ENCODE results near the gene IRF5. TPM values are rescaled to one million over a fixed set of nuclear protein-coding genes. Genes with fewer than 3 reads are reported as not detected.

The IRF5 gene
- polyA plus RNA-seq, 1 donor from 2014 or later = not detected

DNA sequence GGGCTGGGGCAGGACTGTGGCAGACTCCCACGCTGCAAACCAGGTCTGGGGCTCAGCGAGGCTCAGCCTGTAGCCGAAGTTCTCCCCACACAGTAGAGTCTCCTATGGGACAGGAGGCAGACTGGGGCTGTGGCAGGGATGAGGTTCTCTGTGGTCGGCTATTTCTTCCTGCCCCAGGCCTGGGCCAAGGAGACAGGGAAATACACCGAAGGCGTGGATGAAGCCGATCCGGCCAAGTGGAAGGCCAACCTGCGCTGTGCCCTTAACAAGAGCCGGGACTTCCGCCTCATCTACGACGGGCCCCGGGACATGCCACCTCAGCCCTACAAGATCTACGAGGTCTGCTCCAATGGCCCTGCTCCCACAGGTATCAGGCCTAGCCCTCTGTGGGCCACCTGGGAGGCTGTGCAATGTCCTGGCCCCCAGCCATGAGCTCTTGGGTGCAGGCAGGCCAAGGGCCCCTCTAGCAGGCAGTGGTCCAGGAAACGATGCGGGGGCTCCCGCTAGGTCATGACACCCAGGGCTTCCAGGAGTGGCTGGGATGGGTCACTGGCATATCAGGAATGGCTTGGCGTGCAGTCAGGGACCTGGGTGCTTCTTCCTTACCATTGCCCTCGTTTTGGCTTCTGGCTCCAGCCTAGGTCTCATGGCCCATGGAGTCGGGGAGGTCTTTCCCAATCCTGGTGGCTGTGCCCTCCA lies 8.1 kb downstream of the IRF5 start:
- Histone ChIP-seq H3K79me2 (replicated peaks; ENCODE audit: insufficient read depth, low read length) (no peaks in the 10 kb centered on the region), H4K20me1 (ENCODE audit: insufficient read depth) (no peaks in the 10 kb centered on the region), H3K27ac (ENCODE audit: low read length) (no peak overlapping the region), H3F3A (ENCODE audit: insufficient read depth, low read length, poor library complexity, severe bottlenecking) (no peaks in the 10 kb centered on the region), H3K36me3 (ENCODE audit: insufficient read depth, low read length) (no peaks in the 10 kb centered on the region), H3K9ac (ENCODE audit: low read length) (no peak overlapping the region), H3K4me2 (ENCODE audit: low read length) (no peak overlapping the region), H3K4me3 (ENCODE audit: low read length) (no peak overlapping the region), H3K27me3 (ENCODE audit: insufficient read depth, low read depth, low read length) (no peaks in the 10 kb centered on the region), H3K9me3 (ENCODE audit: low read length) (no peaks in the 10 kb centered on the region), H3K9me2 (ENCODE audit: insufficient read depth, low read length) (no peaks in the 10 kb centered on the region), H2AFZ (ENCODE audit: low read depth, low read length) (no peak overlapping the region)
- TF ChIP-seq POLR2AphosphoS5 (IDR thresholded peaks at IDR 0.05) (no peak), MXI1 (conservative IDR thresholded peaks at IDR 0.05; ENCODE audit: poor library complexity, severe bottlenecking) (no peak), TAF1 (IDR thresholded peaks at IDR 0.05; ENCODE audit: low read depth) (no peak), EP300 (conservative IDR thresholded peaks at IDR 0.05; ENCODE audit: poor library complexity, severe bottlenecking) (no peak), CTCF (IDR thresholded peaks at IDR 0.05; ENCODE audit: poor library complexity, severe bottlenecking) (no peak), RAD21 (conservative IDR thresholded peaks at IDR 0.05) (no peak), SMC3 (conservative IDR thresholded peaks at IDR 0.05; ENCODE audit: poor library complexity) (no peak)

DNA sequence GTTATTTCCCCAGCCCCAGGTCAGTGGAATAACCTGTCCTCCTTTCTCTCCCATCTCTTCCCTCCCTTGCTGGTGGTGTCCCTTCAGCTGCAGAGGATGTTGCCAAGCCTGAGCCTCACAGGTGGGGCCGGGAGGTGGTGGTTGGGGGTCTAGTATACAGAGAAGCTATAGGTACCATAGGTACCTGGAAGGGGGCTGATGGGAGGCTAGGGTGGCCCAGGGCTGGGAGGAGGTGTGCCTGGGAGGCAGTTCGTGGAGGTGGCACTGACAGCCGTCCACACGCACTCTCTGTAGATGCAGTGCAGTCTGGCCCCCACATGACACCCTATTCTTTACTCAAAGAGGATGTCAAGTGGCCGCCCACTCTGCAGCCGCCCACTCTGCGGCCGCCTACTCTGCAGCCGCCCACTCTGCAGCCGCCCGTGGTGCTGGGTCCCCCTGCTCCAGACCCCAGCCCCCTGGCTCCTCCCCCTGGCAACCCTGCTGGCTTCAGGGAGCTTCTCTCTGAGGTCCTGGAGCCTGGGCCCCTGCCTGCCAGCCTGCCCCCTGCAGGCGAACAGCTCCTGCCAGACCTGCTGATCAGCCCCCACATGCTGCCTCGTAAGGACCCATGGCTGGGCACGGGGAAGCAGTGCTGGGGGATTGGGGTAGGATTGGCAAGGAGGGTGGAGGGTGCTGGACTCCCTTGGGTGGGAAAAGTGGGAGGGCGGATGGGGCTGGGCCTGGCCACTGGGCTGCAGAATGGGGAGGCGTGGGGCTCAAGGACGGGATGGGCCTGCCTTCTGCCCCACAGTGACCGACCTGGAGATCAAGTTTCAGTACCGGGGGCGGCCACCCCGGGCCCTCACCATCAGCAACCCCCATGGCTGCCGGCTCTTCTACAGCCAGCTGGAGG lies 9.5 kb downstream of the IRF5 start:
- Histone ChIP-seq H3K4me2 (ENCODE audit: low read length) (no peak overlapping the region), H3K36me3 (ENCODE audit: insufficient read depth, low read length) (no peaks in the 10 kb centered on the region), H2AFZ (ENCODE audit: low read depth, low read length) (no peak overlapping the region), H3K27me3 (ENCODE audit: insufficient read depth, low read depth, low read length) (no peaks in the 10 kb centered on the region), H3K27ac (ENCODE audit: low read length) (no peak overlapping the region), H3F3A (ENCODE audit: insufficient read depth, low read length, poor library complexity, severe bottlenecking) (no peaks in the 10 kb centered on the region), H3K9me2 (ENCODE audit: insufficient read depth, low read length) (no peaks in the 10 kb centered on the region), H4K20me1 (ENCODE audit: insufficient read depth) (no peaks in the 10 kb centered on the region), H3K79me2 (replicated peaks; ENCODE audit: insufficient read depth, low read length) (no peaks in the 10 kb centered on the region), H3K9me3 (ENCODE audit: low read length) (no peaks in the 10 kb centered on the region), H3K4me3 (ENCODE audit: low read length) (no peak overlapping the region), H3K9ac (ENCODE audit: low read length) (no peak overlapping the region)
- TF ChIP-seq RAD21 (conservative IDR thresholded peaks at IDR 0.05) (no peak), REST (IDR thresholded peaks at IDR 0.05; ENCODE audit: borderline replicate concordance) (no peak), SMC3 (conservative IDR thresholded peaks at IDR 0.05; ENCODE audit: poor library complexity) (no peak), POLR2AphosphoS5 (IDR thresholded peaks at IDR 0.05) (no peak), EP300 (conservative IDR thresholded peaks at IDR 0.05; ENCODE audit: poor library complexity, severe bottlenecking) (no peak), EZH2 (IDR thresholded peaks at IDR 0.05; ENCODE audit: borderline replicate concordance, insufficient read depth, low read length, poor library complexity, severe bottlenecking) (no peak), MXI1 (conservative IDR thresholded peaks at IDR 0.05; ENCODE audit: poor library complexity, severe bottlenecking) (no peak), CTCF (IDR thresholded peaks at IDR 0.05; ENCODE audit: poor library complexity, severe bottlenecking) (no peak)

Data from neural cell (in vitro differentiated cells).